OCI-LY7 (cell line): ENCODE results near the gene EYA2.

Experiments
- CTCF ChIP-seq: fragments of 200-600 bp; sonication (generic); conservative IDR thresholded peaks from 2 replicates; pipeline ENCODE4 v1.5.1; 2014; ENCODE audit warnings: mild to moderate bottlenecking, antibody characterized with exemption, low read length, moderate library complexity, mixed read lengths
- EZH2phosphoT487 ChIP-seq: fragments of 200-600 bp; sonication (generic); IDR thresholded peaks from 2 replicates; pipeline ENCODE4 v1.6.1; 2018; ENCODE audit warnings: low read depth, borderline replicate concordance, mild to moderate bottlenecking, mixed run types, antibody characterized with exemption, low read length, moderate library complexity, mixed read lengths

GRCh38 chr20:47086316-47086715 lies 191.7 kb downstream of the EYA2 start:
- no peak for TF ChIP-seq CTCF
- TF ChIP-seq EZH2phosphoT487, result no peak
